Measurements from ENCODE around the gene IKZF1. TPM values are rescaled to one million over a fixed set of nuclear protein-coding genes. Genes with fewer than 3 reads are reported as not detected.
"Not testable (repeated sequence)": the region's sequence is repeated elsewhere in the genome, so short reads cannot be mapped to it uniquely, and the experiment has no call there.

Gene IKZF1
- total RNA-seq, 1 donor from 2014 or later = under 0.01 TPM

GRCh38 chr7:50333221-50333651 lies 28.7 kb downstream of the IKZF1 start:
- DNase-seq (ENCODE audit: low read depth, low spot score) = no peak

GRCh38 chr7:50334341-50334994 lies 30.0 kb downstream of the IKZF1 start:
- DNase-seq (ENCODE audit: low read depth, low spot score) = no peak

- DNase-seq (ENCODE audit: low read depth, low spot score) = no peak
Observed at GRCh38 chr7:50335230-50335794, 30.8 kb downstream of the IKZF1 start.

GRCh38 chr7:50335795-50336754 lies 31.6 kb downstream of the IKZF1 start:
- no peak for DNase-seq (ENCODE audit: low read depth, low spot score)

- no peak for DNase-seq (ENCODE audit: low read depth, low spot score)
Observed at GRCh38 chr7:50336894-50337703, 32.6 kb downstream of the IKZF1 start.

GRCh38 chr7:50339472-50339871 lies 35.0 kb downstream of the IKZF1 start:
- not testable (repeated sequence) for DNase-seq (ENCODE audit: low read depth, low spot score)

- no peak for DNase-seq (ENCODE audit: low read depth, low spot score)
Observed at GRCh38 chr7:50339990-50340500, 35.5 kb downstream of the IKZF1 start.

GRCh38 chr7:50341724-50342123 lies 37.2 kb downstream of the IKZF1 start:
- DNase-seq (ENCODE audit: low read depth, low spot score) = no peak

- no peak for DNase-seq (ENCODE audit: low read depth, low spot score)
Observed at GRCh38 chr7:50342616-50343114, 38.1 kb downstream of the IKZF1 start.

GRCh38 chr7:50346545-50347497 lies 42.3 kb downstream of the IKZF1 start:
- DNase-seq (ENCODE audit: low read depth, low spot score) = no peak

- DNase-seq (ENCODE audit: low read depth, low spot score) = no peak
Observed at GRCh38 chr7:50347693-50348092, 43.2 kb downstream of the IKZF1 start.

GRCh38 chr7:50348469-50349162 lies 44.1 kb downstream of the IKZF1 start:
- no peak for DNase-seq (ENCODE audit: low read depth, low spot score)

GRCh38 chr7:50349399-50349798 lies 44.9 kb downstream of the IKZF1 start:
- no peak for DNase-seq (ENCODE audit: low read depth, low spot score)

GRCh38 chr7:50349963-50350944 lies 45.7 kb downstream of the IKZF1 start:
- DNase-seq (ENCODE audit: low read depth, low spot score) = no peak

- no peak for DNase-seq (ENCODE audit: low read depth, low spot score)
Observed at GRCh38 chr7:50351267-50351666, 46.8 kb downstream of the IKZF1 start.

- no peak for DNase-seq (ENCODE audit: low read depth, low spot score)
Observed at GRCh38 chr7:50352282-50352681, 47.8 kb downstream of the IKZF1 start.

GRCh38 chr7:50352751-50353150 lies 48.2 kb downstream of the IKZF1 start:
- no peak for DNase-seq (ENCODE audit: low read depth, low spot score)

GRCh38 chr7:50353201-50353600 lies 48.7 kb downstream of the IKZF1 start:
- no peak for DNase-seq (ENCODE audit: low read depth, low spot score)

Measured in pulmonary artery endothelial cell (primary cell).